GM19025 (cell line): ENCODE results near the gene PPP3CA.
"Not testable (repeated sequence)": the region's sequence is repeated elsewhere in the genome, so short reads cannot be mapped to it uniquely, and the experiment has no call there.

ENCODE experiments used
- ATAC-seq: cut with Tn5 transposase; IDR thresholded peaks from one replicate; pipeline ENCODE4 v1.9.1; 2021; ENCODE audit warnings: mild to moderate bottlenecking, low read depth, moderate library complexity; ENCODE audit not compliant: unreplicated experiment

PPP3CA gene

DNA sequence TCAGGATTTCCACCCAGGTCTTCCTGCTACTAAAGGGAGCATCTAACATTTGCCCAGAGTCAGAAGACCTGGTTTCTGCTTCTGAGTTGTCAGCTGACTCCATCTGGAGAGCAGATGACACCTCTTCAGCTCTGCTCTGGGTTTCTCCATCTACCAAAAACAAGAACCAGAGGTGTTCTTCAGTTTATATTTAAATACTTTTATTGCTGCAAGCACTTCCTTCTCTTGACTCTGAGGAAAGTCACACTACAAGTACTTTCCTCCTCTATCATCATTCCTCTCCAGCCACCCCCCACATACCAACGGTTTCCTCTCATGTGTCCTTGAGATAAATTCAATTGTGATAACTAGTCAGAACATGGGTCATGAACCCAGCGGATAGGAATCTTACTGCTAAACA, 88.4 kb downstream of the PPP3CA start:
- no peak for ATAC-seq

DNA sequence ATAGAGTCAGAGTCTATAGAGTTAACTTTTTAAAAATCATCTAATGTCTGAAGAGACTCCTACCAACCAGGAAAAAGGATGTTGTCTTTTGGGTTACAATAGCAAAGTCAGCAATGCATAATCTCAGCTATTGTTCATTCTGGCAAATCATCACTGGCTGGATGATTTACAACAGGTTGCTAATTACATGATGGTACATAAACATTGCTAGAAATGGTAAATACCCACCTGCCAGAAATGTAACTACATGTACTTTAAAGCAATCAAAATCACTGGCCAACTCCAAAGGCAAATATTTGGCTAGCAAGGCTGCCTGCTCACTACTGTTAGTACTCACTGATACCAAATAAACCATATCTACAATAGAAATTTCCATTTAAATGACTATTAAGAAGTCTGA, 91.1 kb downstream of the PPP3CA start:
- ATAC-seq, result no peak

DNA sequence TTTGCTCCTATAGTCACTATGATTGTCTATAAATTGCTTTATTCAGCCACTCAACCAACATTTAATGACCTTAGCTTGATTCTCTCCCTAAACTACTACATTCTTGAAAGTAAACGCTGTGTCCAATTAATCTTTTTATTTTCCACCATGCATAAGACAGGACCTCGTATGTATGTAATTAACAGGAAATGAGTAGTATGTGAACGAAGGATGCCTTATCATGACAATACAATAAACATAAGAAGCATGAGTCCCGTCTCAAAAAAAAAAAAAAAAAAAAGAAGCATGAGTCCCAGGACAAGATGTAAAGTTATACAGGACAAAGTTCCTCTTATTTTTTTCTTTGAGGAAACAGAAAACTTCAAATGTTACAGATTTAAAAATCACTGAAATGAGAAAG, 92.5 kb downstream of the PPP3CA start:
- ATAC-seq, result no peak

DNA sequence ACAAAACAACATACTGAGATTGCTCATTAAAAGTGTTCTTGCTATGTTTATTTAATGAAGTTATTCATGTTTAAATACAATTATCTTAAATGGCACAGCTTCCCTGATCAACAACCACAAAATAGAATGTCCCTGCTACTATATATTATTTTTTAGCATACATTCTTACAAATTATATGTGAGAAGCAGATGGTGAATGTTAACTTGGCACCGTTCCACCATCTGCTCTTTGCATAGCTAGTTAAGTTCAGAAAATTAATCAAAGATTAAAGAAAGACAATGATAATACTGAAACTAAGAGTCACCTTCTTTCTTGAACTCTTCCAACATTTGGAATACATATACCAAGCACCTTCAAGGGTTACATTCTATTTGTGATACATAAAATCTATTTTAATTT, 94.2 kb downstream of the PPP3CA start:
- ATAC-seq, result no peak

DNA sequence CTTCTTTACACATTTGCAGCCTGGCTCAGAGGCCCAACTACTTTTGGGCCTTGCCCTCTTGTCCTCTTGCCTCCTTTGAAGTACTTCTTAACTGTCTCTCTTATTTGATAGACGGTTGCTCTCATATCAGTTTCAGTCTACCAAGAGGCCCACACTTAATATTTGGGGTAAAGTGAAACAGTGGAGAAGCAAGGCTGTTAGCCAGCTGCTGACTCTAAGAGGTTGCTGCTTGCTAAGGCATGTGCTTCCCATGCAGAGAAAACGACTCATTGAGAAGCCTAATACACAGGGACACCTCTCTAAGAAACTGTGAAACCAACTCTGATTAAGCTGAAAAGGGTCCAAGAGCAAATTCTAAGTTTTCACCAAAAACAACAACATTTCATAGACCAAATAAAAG, 94.6 kb downstream of the PPP3CA start:
- no peak for ATAC-seq

DNA sequence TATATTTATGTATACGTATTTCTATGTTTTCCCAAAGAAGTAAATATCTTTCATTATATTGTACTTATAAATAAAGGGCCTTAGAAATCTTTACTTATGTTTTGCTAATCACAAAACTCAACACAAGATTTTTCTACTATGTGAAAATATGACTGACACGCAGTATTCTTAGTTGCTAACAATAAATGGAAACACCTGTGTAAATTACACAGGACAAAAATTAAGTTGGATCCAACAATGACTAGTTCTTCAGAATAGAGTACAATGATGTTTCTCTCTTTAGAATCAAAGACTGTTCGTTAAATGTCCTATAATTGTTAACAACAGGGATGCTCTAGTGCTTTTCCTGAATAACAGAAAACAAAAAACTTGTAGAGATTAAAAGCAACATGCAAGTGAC, 96.1 kb downstream of the PPP3CA start:
- ATAC-seq, result no peak

DNA sequence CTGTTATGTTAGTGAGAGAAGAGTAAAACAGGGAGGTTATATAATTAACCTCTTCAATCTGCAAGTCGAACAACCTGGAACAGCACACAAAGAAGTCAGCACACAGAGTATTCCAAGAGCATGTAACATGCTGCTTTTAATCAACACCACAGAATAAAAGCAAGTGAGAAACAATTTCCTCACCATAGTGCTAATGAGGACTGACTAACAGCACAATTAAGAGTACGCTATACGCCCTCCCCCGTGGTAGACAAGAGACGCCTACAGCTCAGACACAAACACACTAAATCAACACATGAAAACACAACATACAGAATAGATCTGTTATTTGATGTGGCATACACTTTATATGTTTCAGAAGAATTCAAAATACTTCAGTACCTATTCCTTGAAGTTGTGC, 103.0 kb downstream of the PPP3CA start:
- no peak for ATAC-seq

DNA sequence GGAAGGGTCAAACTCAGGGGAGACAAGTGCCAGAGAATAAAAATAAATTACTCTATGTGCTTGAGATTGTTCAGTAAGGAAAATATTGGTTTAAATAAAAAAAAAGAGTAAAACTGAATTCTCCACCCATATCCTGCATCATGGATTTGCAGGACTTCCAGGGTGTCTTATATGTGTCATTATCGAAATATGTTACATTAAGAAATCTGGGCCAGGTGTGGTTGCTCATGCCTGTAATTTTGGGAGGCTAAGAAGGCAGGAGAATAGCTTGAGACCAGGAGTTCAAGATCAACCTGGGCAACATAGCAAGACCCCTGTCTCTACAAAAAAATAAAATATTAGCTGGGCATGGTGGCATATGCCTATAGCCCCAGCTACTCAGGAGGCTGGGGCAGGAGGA, 104.9 kb downstream of the PPP3CA start:
- no peak for ATAC-seq

DNA sequence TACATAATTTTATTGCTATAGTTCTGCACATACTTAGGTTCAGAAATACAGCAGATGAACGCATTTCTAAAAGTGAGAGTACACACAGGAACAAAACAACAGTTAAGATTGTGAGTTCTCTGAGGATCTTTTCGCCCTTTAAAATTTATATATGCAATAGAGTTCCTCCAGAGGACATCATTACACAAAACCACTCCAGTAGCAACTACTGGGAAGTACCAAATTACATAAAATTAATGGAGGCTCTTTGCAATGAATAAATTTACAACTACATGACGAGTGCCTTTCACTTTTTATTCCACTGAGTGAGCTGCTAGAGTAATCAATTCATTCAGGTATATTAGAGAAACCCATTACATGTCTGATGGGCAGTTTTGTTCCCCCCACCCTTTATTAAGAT, 107.2 kb downstream of the PPP3CA start:
- no peak for ATAC-seq

DNA sequence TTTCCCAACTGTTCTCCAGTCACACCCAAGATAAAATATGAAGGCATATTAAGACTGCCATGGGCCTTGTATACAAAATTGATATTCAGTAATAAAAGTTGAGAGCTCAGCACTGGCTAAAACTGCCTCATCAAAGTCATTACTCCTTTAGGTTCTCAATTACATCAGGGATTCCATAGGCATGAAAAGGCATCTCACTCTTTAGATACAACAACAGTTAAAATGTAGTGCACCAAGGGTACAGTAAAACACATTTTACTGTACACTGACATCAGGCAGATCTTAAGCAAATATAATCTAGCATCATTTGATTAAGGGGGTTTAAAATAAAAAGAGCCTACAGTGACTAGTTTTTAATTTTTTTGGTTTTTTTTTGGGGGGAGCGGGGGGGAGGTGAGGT, 107.7 kb downstream of the PPP3CA start:
- no peak for ATAC-seq

DNA sequence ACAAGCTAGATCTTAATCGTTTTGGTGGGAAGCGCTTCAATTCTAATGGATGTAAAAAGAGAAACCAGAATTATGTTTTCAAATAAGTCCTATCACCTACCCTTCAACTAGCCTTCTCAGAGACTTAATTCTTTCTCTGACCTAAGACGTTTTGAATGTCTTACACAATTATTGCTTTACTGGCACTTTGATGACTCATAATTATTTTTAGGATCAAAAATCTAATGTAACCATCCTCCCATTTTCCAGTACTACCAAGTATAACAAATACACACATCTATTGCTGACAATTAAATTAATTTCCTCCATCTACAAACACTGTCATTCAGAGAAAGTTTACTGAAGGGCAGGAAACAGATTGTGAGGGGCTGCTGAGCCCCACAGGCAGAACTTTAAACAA, 108.6 kb downstream of the PPP3CA start:
- no peak for ATAC-seq

DNA sequence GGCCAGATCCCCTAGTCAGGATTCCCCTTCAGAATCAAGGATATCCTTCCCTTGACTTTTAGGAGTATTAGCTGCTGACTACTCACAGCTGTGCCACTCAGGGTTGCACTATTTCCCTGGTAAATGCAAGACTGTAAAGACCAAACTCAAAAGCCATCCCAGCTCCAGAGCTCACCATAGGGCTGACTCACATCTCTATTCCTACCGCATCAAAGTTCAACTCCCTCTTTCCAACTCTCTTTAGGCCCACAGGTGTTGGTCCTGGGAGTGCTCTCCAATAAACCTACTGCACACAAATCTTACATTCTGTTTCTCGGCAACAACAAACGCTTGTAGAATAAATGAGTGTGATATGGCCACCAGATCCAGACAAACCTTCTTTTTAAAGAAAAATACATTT, 109.6 kb downstream of the PPP3CA start:
- ATAC-seq, result no peak

DNA sequence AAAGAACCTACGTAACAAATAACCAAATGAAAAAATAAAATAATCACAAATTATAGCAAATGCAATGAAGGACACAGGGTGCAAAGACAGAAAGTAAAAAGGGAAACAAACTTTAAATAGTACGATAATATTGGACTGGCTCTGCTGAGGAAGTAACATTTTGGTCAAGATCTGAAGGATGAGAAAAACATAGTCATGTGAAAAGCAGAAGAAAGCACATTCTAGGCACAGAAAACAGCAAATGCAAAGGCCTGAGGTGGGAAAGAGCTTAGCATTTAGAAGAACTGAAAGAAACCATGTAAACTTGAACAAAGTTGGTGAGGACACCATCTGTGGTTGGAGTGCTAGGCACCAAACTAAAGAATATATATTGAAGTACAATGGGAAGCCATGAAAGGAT, 111.2 kb downstream of the PPP3CA start:
- no peak for ATAC-seq

DNA sequence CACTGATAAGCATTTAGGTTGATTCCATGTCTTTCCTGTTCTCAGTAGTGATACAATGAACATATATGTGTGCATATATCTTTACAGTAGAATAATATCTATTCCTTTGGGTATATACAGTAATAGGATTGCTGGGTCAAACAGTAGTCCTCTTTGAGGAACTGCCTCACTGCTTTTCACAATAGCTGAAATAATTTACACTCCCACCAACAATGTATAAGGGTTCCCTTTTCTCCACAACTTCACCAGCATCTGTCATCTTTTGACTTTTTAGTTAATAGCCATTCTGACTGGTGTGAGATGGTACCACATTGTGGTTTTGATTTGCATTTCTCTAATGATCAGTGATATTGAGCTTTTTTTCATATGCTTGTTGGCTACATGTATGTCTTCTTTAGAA, 113.2 kb downstream of the PPP3CA start:
- ATAC-seq, result not testable (repeated sequence)

DNA sequence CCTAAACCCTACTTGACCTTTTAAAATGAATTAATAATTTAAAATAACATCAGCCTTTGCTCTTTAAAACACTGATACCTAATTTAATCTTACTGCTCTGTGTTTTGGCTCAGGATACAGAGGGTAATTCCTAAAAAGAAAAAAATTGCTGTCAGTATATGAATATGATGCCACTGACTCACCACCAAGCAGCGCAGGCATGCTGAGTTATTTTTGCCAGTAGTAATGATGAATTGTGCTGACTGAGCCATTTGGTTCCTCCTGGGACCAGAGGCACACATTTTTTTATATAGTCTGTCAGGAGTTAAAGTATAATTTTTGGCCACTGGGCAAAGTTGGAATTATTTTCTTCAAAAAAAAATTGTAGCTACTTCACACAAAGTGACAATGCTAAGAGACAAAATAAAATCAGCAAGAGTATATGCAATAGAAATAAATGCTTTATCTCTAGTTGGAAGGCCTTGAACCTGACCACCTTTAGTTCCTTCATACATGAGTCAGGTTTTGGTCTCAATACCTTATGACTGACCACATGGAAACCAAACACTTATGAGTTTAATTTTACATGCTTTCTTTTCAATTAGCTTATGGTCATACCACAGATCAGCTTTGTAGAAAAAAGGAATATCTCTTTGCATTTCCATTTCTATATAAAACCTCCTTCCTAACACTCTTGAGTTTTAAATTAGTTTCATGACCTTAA, 115.1 kb downstream of the PPP3CA start:
- ATAC-seq, result no peak

DNA sequence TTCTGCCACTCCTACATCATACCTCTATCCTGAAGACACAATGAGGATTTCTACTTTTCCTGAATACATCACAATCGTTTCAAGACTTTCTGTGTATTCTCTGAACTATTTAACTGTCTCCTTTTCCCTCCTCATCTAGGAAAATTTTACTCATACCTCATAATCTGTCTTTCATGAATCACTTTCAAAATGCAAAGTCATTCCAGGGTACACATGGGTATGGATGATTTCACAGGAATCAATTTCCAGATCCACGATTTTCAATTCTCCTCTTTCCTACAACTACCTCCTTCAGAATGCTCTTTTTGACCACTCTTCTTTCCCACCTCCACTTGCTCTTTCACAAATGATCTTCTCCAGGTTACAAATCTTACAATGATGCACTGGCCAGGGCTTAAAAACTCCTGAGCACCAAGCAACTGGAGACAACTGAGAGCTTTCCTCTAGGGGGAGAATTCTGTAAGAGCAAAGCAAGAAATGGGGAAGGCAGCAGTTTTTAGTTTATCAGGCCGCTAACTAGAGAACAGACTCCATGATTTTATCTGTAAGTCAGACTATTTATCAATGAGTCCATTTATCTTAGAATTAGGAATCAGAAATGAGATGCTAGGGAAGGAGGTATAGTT, 116.4 kb downstream of the PPP3CA start:
- no peak for ATAC-seq

DNA sequence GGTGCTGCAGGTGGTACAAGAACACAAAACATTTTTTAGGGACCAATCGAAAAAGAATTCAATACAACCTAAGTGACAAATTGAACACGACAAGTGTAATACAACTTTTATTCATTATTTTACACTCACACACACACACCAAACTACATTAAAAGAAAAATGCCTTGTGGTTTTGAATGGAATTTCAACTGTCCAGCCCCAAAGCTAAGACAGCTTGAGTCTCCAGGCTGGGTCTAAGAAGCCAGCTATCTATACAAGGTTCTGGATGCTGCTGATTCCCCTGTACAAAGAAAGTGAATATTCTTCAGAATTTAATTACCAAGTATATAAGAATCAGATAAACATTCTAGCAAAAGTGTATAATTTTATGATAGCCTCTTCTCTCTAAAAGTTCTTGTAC, 118.2 kb downstream of the PPP3CA start:
- no peak for ATAC-seq

DNA sequence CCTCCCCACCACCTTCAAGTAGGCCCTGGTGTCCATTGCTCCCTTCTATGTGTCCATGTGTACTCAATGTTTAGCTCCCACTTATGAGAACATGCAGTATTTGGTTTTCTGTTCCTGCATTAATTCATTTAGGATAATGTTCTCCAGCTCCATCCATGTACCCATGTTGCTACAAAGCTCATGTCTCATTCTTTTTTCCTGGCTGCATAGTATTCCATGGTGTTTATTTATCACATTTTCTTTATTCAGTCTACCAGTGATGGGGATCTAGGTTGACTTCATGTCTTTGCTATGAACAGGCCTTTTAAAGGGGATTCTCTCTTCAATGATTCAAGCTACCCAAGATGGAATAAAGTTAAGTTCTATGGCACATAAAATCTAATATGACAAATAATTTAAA, 119.6 kb downstream of the PPP3CA start:
- no peak for ATAC-seq

DNA sequence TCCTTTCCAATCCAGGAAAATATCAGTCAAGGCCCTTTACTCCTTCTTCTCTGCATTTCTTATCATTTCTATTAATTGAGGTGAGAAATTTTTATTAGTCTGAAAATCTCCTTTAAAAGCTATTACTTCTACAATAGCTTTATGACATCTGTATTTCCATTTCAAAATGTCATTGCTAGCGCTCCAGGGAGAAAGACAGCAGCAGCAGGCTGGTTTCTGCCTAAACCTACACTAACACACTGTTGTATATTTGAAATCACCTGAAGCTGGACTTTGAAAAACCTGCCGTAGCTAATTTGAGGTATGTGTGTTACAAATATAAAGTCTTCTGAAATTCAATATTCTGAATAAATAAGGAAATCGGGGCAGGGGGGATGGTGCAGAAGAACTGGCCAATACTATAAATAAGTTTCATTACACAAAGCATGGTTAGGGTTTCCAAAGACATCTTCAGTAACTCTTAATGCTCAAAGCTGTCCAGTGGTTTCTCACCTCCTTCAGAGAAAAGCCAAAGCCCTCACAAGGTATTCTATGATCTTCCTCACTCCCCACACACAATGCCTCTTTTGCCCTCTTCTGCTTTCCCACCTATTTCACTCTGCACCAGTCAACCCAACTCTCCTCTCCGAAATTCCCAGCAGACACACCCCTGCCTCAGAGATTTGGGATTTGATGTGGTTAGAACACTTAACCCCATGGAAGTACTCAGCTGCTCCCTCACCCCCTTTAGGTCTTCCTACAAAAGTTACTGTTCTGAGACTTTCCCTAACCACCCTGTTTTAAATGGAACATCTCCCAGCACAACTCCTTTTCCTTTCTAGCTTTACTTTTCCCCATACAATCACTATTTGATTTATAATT, 122.7 kb downstream of the PPP3CA start:
- ATAC-seq, result no peak

DNA sequence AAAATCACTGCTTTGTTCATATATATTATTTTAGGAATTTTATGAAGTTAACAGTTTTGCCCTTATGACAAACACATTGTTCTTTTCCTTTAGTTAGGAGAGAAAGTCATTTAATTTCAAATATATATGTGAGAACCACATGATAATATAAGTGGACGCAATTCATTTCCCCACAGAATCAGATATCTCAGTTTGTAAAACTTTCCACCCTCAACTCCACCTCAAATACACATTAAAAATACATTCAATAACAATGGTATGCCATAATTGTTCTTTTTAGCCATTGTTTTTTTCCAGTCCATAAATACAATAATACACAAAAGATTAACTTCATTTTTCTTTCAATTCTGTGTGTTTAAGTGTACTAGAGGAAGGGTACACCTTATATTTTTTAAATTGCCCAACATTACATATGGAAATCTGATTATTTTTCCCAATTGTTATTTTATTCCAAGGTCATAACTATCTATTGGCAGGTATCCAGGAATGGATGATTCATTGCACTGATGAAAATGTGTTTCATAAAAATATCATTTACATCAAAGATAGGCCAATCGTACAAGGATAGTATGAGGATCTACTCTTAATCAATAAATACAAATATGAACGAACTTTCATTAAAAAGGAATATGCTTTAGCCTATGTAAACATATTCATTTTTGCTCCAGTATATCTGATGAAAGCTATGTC, 125.0 kb downstream of the PPP3CA start:
- no peak for ATAC-seq

DNA sequence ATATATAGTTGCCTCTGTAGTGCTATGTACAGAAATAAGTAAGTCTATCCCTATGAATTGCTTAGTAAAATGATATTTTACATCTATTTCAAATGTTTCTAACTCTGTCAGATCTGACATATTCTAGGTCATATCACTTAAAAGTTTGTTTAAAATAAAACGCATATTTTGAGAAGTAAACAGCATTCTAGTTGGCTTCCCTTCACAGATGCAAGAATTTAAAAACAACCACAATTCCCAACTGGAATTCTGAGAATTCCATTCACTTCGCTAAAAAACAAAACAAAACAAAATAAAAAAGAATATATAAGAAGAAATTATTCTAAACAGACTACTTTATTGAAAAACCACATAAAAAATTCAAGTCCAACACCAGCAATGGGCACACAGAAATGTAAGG, 126.0 kb downstream of the PPP3CA start:
- no peak for ATAC-seq
